C4-2B (cell line): Measurements from ENCODE around the gene FRMD5.

Experiments
- H3K27ac ChIP-seq: fragments of 450-650 bp; 2 replicates; pipeline ENCODE4 v1.5.1; 2017
- ZFX ChIP-seq: fragments of 450-650 bp; IDR thresholded peaks from 2 replicates; pipeline ENCODE4 v1.6.1; 2017
- TF ChIP-seq, protein P1 (sequence below): fragments of 450-650 bp; conservative IDR thresholded peaks from 2 replicates; pipeline ENCODE4 v1.5.1; 2017; ENCODE audit warnings: mild to moderate bottlenecking

FRMD5 gene

DNA sequence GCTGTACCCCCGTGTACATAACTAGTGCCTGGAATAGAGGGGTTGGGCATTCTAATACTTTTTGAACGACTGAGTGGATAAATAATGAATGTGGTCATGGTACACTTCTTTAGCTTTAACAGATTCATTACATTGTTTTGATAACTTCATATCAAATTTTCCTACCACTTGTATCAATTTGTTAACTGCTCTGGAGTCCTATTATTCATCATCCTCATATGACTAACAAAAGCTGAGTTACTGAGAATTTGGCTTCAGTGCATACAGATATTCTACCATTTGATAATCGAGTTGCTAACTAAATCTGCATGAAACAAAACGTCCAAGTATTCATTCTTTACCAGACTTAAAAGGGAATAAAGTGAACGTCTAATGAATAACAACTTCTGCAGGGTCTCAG lies 31.7 kb downstream of the FRMD5 start:
- no peak overlapping the region for H3K27ac ChIP-seq

DNA sequence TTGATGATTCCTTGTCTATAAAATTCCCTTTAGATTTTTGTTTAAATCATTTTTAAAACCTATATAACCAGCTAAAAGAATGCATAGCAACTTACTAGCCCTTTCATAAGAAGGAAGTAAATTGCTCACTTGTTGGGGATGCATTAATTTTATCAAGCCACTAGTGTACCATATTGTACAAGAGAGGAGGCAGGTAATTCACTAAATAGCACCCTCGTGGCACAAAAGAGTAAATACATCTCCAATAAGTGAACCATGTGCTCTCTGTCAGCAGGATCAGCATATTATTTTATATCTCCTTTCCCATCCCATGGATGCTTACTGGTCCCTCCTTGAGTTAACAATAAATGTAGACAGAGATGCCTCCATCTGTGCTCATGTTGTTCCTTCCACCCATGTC lies 34.3 kb downstream of the FRMD5 start:
- no peak overlapping the region for H3K27ac ChIP-seq
- no peak for TF ChIP-seq ZFX
- TF ChIP-seq, protein P1, sequence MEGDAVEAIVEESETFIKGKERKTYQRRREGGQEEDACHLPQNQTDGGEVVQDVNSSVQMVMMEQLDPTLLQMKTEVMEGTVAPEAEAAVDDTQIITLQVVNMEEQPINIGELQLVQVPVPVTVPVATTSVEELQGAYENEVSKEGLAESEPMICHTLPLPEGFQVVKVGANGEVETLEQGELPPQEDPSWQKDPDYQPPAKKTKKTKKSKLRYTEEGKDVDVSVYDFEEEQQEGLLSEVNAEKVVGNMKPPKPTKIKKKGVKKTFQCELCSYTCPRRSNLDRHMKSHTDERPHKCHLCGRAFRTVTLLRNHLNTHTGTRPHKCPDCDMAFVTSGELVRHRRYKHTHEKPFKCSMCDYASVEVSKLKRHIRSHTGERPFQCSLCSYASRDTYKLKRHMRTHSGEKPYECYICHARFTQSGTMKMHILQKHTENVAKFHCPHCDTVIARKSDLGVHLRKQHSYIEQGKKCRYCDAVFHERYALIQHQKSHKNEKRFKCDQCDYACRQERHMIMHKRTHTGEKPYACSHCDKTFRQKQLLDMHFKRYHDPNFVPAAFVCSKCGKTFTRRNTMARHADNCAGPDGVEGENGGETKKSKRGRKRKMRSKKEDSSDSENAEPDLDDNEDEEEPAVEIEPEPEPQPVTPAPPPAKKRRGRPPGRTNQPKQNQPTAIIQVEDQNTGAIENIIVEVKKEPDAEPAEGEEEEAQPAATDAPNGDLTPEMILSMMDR, result no peak; the same call in 1 of the 2 replicates

More for the DNA sequence above, 31.7 kb downstream of the FRMD5 start:
- no peak for TF ChIP-seq ZFX
- TF ChIP-seq, protein P1, result no peak

DNA sequence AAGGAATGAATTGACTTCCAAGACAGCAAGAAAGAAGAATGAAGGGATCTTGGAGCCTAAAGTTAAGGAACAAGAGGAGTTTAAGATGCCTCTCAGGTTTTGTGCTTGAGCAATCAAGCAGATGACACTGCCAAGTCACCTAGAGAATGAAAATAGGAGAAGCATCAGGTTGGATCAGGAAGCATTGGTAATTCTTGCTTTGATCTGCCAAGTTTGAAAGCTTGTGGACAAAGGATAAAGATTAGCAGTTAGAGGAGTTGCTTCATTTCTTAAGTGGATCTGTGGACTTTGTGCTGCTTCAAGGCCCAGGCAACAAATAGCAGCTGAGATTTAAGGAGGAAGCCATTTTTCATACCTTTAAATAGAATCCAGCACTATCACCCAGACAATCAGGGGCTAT lies 35.6 kb downstream of the FRMD5 start:
- H3K27ac ChIP-seq, result no peak overlapping the region
- no peak for TF ChIP-seq ZFX
- TF ChIP-seq, protein P1, result no peak

GRCh38 chr15:44158111-44158510 lies 37.0 kb downstream of the FRMD5 start:
- TF ChIP-seq ZFX, result no peak
- TF ChIP-seq, protein P1, result no peak
- no peak overlapping the region for H3K27ac ChIP-seq

GRCh38 chr15:44157679-44158078 lies 37.4 kb downstream of the FRMD5 start:
- no peak overlapping the region for H3K27ac ChIP-seq
- no peak for TF ChIP-seq ZFX
- TF ChIP-seq, protein P1, result no peak

DNA sequence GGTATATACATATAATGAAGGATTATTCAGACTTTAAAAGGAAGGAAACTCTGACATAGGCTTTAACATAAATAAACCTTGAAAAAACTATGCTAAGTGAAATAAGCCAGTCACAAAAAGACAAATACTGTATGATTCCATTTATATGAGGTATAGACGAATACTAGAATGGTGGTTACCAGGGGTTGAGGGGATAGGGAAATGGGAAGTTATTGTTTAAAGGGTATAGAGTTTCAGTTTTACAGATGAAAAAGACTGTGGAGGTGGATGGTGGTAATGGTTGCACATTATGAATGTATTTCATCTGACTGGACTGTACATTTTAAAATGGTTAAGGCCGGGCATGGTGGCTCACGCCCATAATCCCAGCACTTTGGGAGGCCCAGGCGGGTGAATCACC lies 41.7 kb downstream of the FRMD5 start:
- H3K27ac ChIP-seq, result no peak overlapping the region
- no peak for TF ChIP-seq ZFX
- TF ChIP-seq, protein P1, result no peak

DNA sequence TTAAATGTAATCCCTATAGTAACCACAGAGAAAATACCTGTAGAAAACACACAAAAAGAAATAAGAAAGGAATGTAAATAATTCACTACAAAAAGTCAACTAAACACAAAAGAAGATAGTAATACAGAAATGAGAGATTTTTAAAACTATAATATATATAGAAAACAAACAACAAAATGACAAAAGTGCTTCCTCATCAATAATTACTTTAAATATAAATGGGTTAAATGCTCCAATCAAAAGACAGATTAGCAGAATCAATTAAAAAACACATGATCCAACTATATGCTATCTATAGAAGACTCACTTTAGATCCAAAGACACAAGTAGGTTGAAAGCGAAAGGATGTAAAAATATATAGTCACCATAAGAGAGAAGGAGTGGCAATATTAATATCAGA lies 45.8 kb downstream of the FRMD5 start:
- TF ChIP-seq ZFX, result no peak
- TF ChIP-seq, protein P1, result no peak
- H3K27ac ChIP-seq, result no peak overlapping the region
